HG02943 (cell line): Measurements from ENCODE around the gene KCTD19.

Source experiments
- ATAC-seq: cut with Tn5 transposase; IDR thresholded peaks from one replicate; pipeline ENCODE4 v1.9.1; 2021; ENCODE audit warnings: mild to moderate bottlenecking, low read depth, moderate library complexity; ENCODE audit not compliant: unreplicated experiment

The KCTD19 gene

GRCh38 chr16:67327743-67328142 is 1.2 kb upstream of the KCTD19 start:
- ATAC-seq = no peak

GRCh38 chr16:67326115-67326471 is 448 bp downstream of the KCTD19 start:
- no peak for ATAC-seq

GRCh38 chr16:67317853-67318252 is 8.7 kb downstream of the KCTD19 start:
- ATAC-seq = no peak

- ATAC-seq = no peak
These were observed 13.8 kb downstream of the KCTD19 start for GRCh38 chr16:67312719-67313118.

- ATAC-seq = no peak
These were observed 14.7 kb downstream of the KCTD19 start for GRCh38 chr16:67311607-67312488.

- ATAC-seq = no peak
These were observed 16.0 kb downstream of the KCTD19 start for GRCh38 chr16:67310561-67310960.

- ATAC-seq = no peak
These were observed 21.1 kb downstream of the KCTD19 start for GRCh38 chr16:67305216-67306071.

GRCh38 chr16:67304020-67304419 is 22.5 kb downstream of the KCTD19 start:
- no peak for ATAC-seq

GRCh38 chr16:67302970-67303369 is 23.6 kb downstream of the KCTD19 start:
- no peak for ATAC-seq

GRCh38 chr16:67302076-67302475 is 24.5 kb downstream of the KCTD19 start:
- no peak for ATAC-seq

- ATAC-seq = no peak
These were observed 25.3 kb downstream of the KCTD19 start for GRCh38 chr16:67301080-67301782.

- no peak for ATAC-seq
These were observed 27.3 kb downstream of the KCTD19 start for GRCh38 chr16:67299269-67299668.

- no peak for ATAC-seq
These were observed 28.3 kb downstream of the KCTD19 start for GRCh38 chr16:67298277-67298676.

GRCh38 chr16:67296420-67296819 is 30.1 kb downstream of the KCTD19 start:
- ATAC-seq = no peak

GRCh38 chr16:67294938-67295361 is 31.6 kb downstream of the KCTD19 start:
- ATAC-seq = no peak

- no peak for ATAC-seq
These were observed 32.3 kb downstream of the KCTD19 start for GRCh38 chr16:67294171-67294757.

GRCh38 chr16:67291461-67291860 is 35.1 kb downstream of the KCTD19 start:
- no peak for ATAC-seq

GRCh38 chr16:67287960-67288359 is 38.6 kb downstream of the KCTD19 start:
- no peak for ATAC-seq

GRCh38 chr16:67286441-67287235 is 39.9 kb downstream of the KCTD19 start:
- ATAC-seq = no peak
